IMR-90 (cell line): ENCODE results near the gene PLCH1. TPM values are rescaled to one million over a fixed set of nuclear protein-coding genes. Genes with fewer than 3 reads are reported as not detected.

Experiments used
- ATAC-seq: fragments of 200-7000 bp; cut with Tn5 transposase; 2 replicates; pipeline ENCODE4 v1.9.1; 2020; ENCODE audit warnings: low read depth, mild to moderate bottlenecking, moderate library complexity
- BruUV-seq: library from RNA; stranded (reverse); fragments of 400-500 nt; replicated peaks from 2 replicates; lab custom pipeline; 2021; lab: Mats Ljungman, UMichigan
- CTCF ChIA-PET: fragments of 300-600 bp; formaldehyde crosslinking; extraction: SDS; loops from one replicate; lab custom pipeline; 2021; ENCODE audit warnings: antibody characterized with exemption; lab: Yijun Ruan, JAX
- POLR2A ChIA-PET: fragments of 300-600 bp; sonication (Branson Sonifier 250); formaldehyde crosslinking; loops from one replicate; lab custom pipeline; 2022; ENCODE audit warnings: antibody characterized with exemption; ENCODE audit not compliant: unreplicated experiment; lab: Charles Lee
- DNase-seq: peaks from one replicate; pipeline ENCODE4 v3.0.0; 2013
- H2AFZ ChIP-seq: replicated peaks from 2 replicates; pipeline ENCODE3; 2013; ENCODE audit warnings: low read length, mild to moderate bottlenecking; ENCODE audit not compliant: poor library complexity
- H2AK5ac ChIP-seq: 2 replicates; pipeline ENCODE4 v1.6.1; 2013; ENCODE audit warnings: low read depth, low read length, inconsistent platforms
- H2AK9ac ChIP-seq: replicated peaks from 2 replicates; pipeline ENCODE3; 2013; ENCODE audit warnings: mild to moderate bottlenecking, low read depth, low read length, moderate library complexity; ENCODE audit not compliant: poor library complexity
- H2BK120ac ChIP-seq: 2 replicates; pipeline ENCODE4 v1.6.1; 2013; ENCODE audit warnings: low read depth, low read length, inconsistent platforms
- H2BK15ac ChIP-seq: 3 replicates; pipeline ENCODE4 v1.6.1; 2013; ENCODE audit warnings: low read depth, low read length, inconsistent platforms
- H2BK20ac ChIP-seq: 2 replicates; pipeline ENCODE4 v1.6.1; 2013; ENCODE audit warnings: low read depth, mild to moderate bottlenecking, inconsistent platforms, low read length, moderate library complexity
- H2BK5ac ChIP-seq: 2 replicates; pipeline ENCODE4 v1.6.1; 2013; ENCODE audit warnings: mild to moderate bottlenecking, low read depth, low read length, inconsistent platforms; ENCODE audit not compliant: poor library complexity, severe bottlenecking
- H3K14ac ChIP-seq: replicated peaks from 2 replicates; pipeline ENCODE4 v1.6.1; 2013; ENCODE audit warnings: low read depth, low read length, inconsistent platforms
- H3K18ac ChIP-seq: 2 replicates; pipeline ENCODE4 v1.6.1; 2013; ENCODE audit warnings: low read depth, low read length, control low read depth
- H3K23ac ChIP-seq: 2 replicates; pipeline ENCODE4 v1.6.1; 2013; ENCODE audit warnings: low read depth, low read length, inconsistent platforms
- H3K27ac ChIP-seq: 2 replicates; pipeline ENCODE4 v1.5.1; 2013; ENCODE audit warnings: mild to moderate bottlenecking, control low read depth, low read length; ENCODE audit not compliant: insufficient read depth
- H3K27me3 ChIP-seq: 2 replicates; pipeline ENCODE4 v1.6.1; 2013; ENCODE audit warnings: low read length; ENCODE audit not compliant: control insufficient read depth, insufficient read depth
- H3K36me3 ChIP-seq: 2 replicates; pipeline ENCODE4 v1.6.1; 2013; ENCODE audit warnings: low read length, mixed read lengths; ENCODE audit not compliant: control insufficient read depth, insufficient read depth
- H3K4ac ChIP-seq: 2 replicates; pipeline ENCODE4 v1.6.1; 2013; ENCODE audit warnings: low read depth, low read length, inconsistent platforms
- H3K4me1 ChIP-seq: 2 replicates; pipeline ENCODE4 v1.6.1; 2013; ENCODE audit warnings: low read length, mixed read lengths; ENCODE audit not compliant: control insufficient read depth, insufficient read depth
- H3K4me2 ChIP-seq: 2 replicates; pipeline ENCODE4 v1.6.1; 2013; ENCODE audit warnings: low read depth, mild to moderate bottlenecking, control low read depth, low read length, moderate library complexity
- H3K4me3 ChIP-seq: 2 replicates; pipeline ENCODE4 v1.5.1; 2013; ENCODE audit warnings: low read depth, mild to moderate bottlenecking, control low read depth, low read length, moderate library complexity; ENCODE audit not compliant: insufficient read depth
- H3K56ac ChIP-seq: 2 replicates; pipeline ENCODE4 v1.6.1; 2013; ENCODE audit warnings: low read length, inconsistent platforms; ENCODE audit not compliant: insufficient read depth; ENCODE audit errors: extremely low read depth
- H3K79me1 ChIP-seq, 2 experiments: 2 replicates each; pipeline ENCODE4 v1.6.1; 2013; ENCODE audit warnings: low read length in 2 of 2, inconsistent platforms in 1 of 2, low read depth in 1 of 2
- H3K9ac ChIP-seq: 2 replicates; pipeline ENCODE4 v1.6.1; 2013; ENCODE audit warnings: low read depth, low read length, control low read depth
- H3K9me1 ChIP-seq: 2 replicates; pipeline ENCODE4 v1.6.1; 2013; ENCODE audit warnings: low read length, inconsistent platforms; ENCODE audit not compliant: insufficient read depth
- H3K9me3 ChIP-seq: 2 replicates; pipeline ENCODE4 v1.6.1; 2013; ENCODE audit warnings: low read length; ENCODE audit not compliant: control insufficient read depth, insufficient read depth
- H4K20me1 ChIP-seq: 2 replicates; pipeline ENCODE4 v1.6.1; 2013; ENCODE audit warnings: low read length, inconsistent platforms; ENCODE audit not compliant: insufficient read depth
- H4K5ac ChIP-seq: 2 replicates; pipeline ENCODE4 v1.6.1; 2013; ENCODE audit warnings: mild to moderate bottlenecking, low read depth, low read length, control low read depth
- H4K8ac ChIP-seq, 2 experiments: 2 replicates each; pipeline ENCODE4 v1.6.1; 2013; ENCODE audit warnings: low read depth in 2 of 2, low read length in 2 of 2, control low read depth in 1 of 2, inconsistent platforms in 1 of 2
- H4K91ac ChIP-seq: 2 replicates; pipeline ENCODE4 v1.6.1; 2013; ENCODE audit warnings: low read depth, low read length, inconsistent platforms; ENCODE audit not compliant: insufficient read depth
- BHLHE40 ChIP-seq: fragments of 150-350 bp; IDR thresholded peaks from 2 replicates; pipeline ENCODE4 v1.6.1; 2016; ENCODE audit warnings: mild to moderate bottlenecking, low read depth, low read length
- CEBPB ChIP-seq: IDR thresholded peaks from 2 replicates; pipeline ENCODE4 v1.6.1; 2012; ENCODE audit warnings: low read depth, low read length, improper control_type of control experiment
- FOS ChIP-seq: fragments of 150-350 bp; IDR thresholded peaks from 2 replicates; pipeline ENCODE4 v1.6.1; 2016; ENCODE audit warnings: low read depth, low read length
- MAFK ChIP-seq: IDR thresholded peaks from 2 replicates; pipeline ENCODE4 v1.6.1; 2012; ENCODE audit warnings: low read depth, low read length, improper control_type of control experiment
- MAZ ChIP-seq: IDR thresholded peaks from 2 replicates; pipeline ENCODE4 v1.6.1; 2012; ENCODE audit warnings: low read depth, mild to moderate bottlenecking, low read length, improper control_type of control experiment, moderate library complexity, borderline replicate concordance
- NFE2L2 ChIP-seq: fragments of 150-350 bp; IDR thresholded peaks from 2 replicates; pipeline ENCODE4 v1.6.1; 2016; ENCODE audit warnings: low read depth, mild to moderate bottlenecking, low read length
- POLR2A ChIP-seq: IDR thresholded peaks from 2 replicates; pipeline ENCODE4 v1.6.1; 2012; ENCODE audit warnings: mild to moderate bottlenecking, low read depth, low read length
- RAD21 ChIP-seq: IDR thresholded peaks from 2 replicates; pipeline ENCODE4 v1.6.1; 2012; ENCODE audit warnings: low read length, improper control_type of control experiment
- SMC3 ChIP-seq: fragments of 150-350 bp; IDR thresholded peaks from 2 replicates; pipeline ENCODE4 v1.6.1; 2016; ENCODE audit warnings: low read depth, mild to moderate bottlenecking, antibody characterized with exemption, low read length, moderate library complexity
- WGBS, 2 experiments: methylation state at CpG; one replicate each; pipeline versions ENCODE4 v1.1.5 to v1.1.7; 2013; ENCODE audit warnings: missing lambda C conversion rate in 2 of 2; ENCODE audit not compliant: insufficient read length in 1 of 2; ENCODE audit errors: extremely low coverage in 2 of 2; 5-methylcytosine and 5-hydroxymethylcytosine counted together
- dilution Hi-C: fragments of 300-500 bp; cut with HindIII; formaldehyde crosslinking; loops from one replicate; pipeline ENCODE4 v1.14.3; 2018; ENCODE audit warnings: low sequenced_read_pairs; ENCODE audit not compliant: unreplicated experiment
- in situ Hi-C: fragments of 300-500 bp; cut with MboI; formaldehyde crosslinking; loops from 3 replicates; pipeline ENCODE4 v1.14.3; 2019; ENCODE audit warnings: low sequenced_read_pairs, inconsistent platforms, mixed read lengths
- intact Hi-C: fragments of 100-400 bp; cut with micrococcal nuclease; formaldehyde crosslinking; loops from 2 replicates; pipeline ENCODE4 v1.10.0; 2022
- polyA plus RNA-seq, 3 experiments: library from polyadenylated mRNA; depleted of rRNA; stranded (reverse); fragments of >200 nt; gene quantifications; 2 replicates each; pipeline ENCODE4 v1.2.3, GENCODE V29; 2012; ENCODE audit warnings: low replicate concordance in 1 of 3
- total RNA-seq: library from RNA; depleted of rRNA; stranded (reverse); fragments of >200 nt; gene quantifications from 2 replicates; pipeline ENCODE4 v1.2.3, GENCODE V29; 2012

The PLCH1 gene
- total and polyA plus RNA-seq, 2 of the 4 experiments (the other 2 are of a cell fraction), result not detected

DNA sequence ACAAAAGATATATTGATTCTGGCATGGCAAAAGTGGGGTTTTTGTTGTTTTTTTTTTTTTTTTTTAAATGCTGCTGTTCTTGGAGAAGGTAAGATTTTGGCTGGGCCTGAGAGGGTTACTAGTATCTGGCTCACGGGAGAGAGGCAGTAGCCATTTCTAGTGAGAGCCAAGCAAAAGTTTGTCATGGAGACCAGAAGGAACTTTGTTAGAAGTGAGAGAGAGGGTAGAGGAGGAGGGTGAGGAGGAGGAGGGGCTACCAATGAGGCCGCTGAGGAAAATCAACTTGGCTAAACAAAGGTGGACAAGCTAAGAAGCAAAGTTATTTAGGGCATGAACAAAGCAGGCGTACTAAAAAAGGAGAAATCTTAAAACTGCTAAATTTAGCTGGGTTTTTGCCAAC, 402.5 kb downstream of the PLCH1 start:
- H3K79me1 ChIP-seq, result no peaks in the 10 kb centered on the region
- no peak overlapping the region for H4K91ac ChIP-seq
- no peak overlapping the region for H4K8ac ChIP-seq
- in situ Hi-C loops, result loop anchor here (25.0 kb wide), 1 partner anchor 780 kb away; no protein-coding TSS in a partner anchor
- 35% methylated on average over 2 of the region's 3 CpGs; no CpG with 5 or more reads in 1 of the 2 experiments for WGBS, 2 experiments
- intact Hi-C loops, result no loop called here
- dilution Hi-C loops, result no loop called here
- H2BK120ac ChIP-seq, result no peak overlapping the region
- CTCF ChIA-PET, result no interaction called here
- H2AK9ac ChIP-seq, result no peak overlapping the region
- no peak overlapping the region for H3K56ac ChIP-seq
- H4K20me1 ChIP-seq, result no peaks in the 10 kb centered on the region
- ATAC-seq, result no peak
- H3K4me2 ChIP-seq, result no peak overlapping the region
- no peak overlapping the region for H3K18ac ChIP-seq
- no TSS peak for BruUV-seq
- H3K14ac ChIP-seq, result no peak overlapping the region
- no peak overlapping the region for H2BK15ac ChIP-seq
- no peaks in the 10 kb centered on the region for H3K9me1 ChIP-seq
- H2AK5ac ChIP-seq, result no peak overlapping the region
- H3K4me1 ChIP-seq, result no peaks in the 10 kb centered on the region
- POLR2A ChIA-PET, result no interaction called here
- H2BK5ac ChIP-seq, result no peak overlapping the region
- no peak overlapping the region for H3K4me3 ChIP-seq
- no peak overlapping the region for H4K5ac ChIP-seq
- no peak overlapping the region for H3K23ac ChIP-seq
- no peak overlapping the region for H3K4ac ChIP-seq
- no peaks in the 10 kb centered on the region for H3K36me3 ChIP-seq
- no peak overlapping the region for H2AFZ ChIP-seq
- no peaks in the 10 kb centered on the region; the same call in 1 of the 2 replicates for H3K27me3 ChIP-seq
- no peak for DNase-seq
- H3K27ac ChIP-seq, result no peak overlapping the region
- H3K9me3 ChIP-seq, result no peaks in the 10 kb centered on the region
- TF ChIP-seq MAFK (no peak), FOS (no peak), SMC3 (no peak), CEBPB (no peak), MAZ (no peak), BHLHE40 (no peak), POLR2A (no peak), RAD21 (no peak), NFE2L2 (no peak)
- no peak overlapping the region for H2BK20ac ChIP-seq
- no peak overlapping the region for H3K9ac ChIP-seq
